PFSK-1 (cell line): ENCODE data around the gene DNAH8.

Experiments
- POLR2AphosphoS5 ChIP-seq: IDR thresholded peaks from 2 replicates; pipeline ENCODE4 v1.6.1; 2012; ENCODE audit warnings: low read depth, mild to moderate bottlenecking, control low read depth, low read length, moderate library complexity
- SIN3A ChIP-seq: IDR thresholded peaks from 2 replicates; pipeline ENCODE4 v1.6.1; 2012; ENCODE audit warnings: mild to moderate bottlenecking, low read length, moderate library complexity, borderline replicate concordance; ENCODE audit not compliant: insufficient read depth
- TAF1 ChIP-seq: IDR thresholded peaks from 2 replicates; pipeline ENCODE4 v1.6.1; 2012; ENCODE audit warnings: low read length, control low read depth, borderline replicate concordance; ENCODE audit not compliant: insufficient read depth
- TF ChIP-seq, protein P1 (sequence below), 2 experiments: IDR thresholded peaks; 2 replicates each; pipeline versions ENCODE4 v1.6.1 to v1.8.0; 2011 to 2012; ENCODE audit warnings: low read depth in 2 of 2, low read length in 2 of 2, control low read depth in 1 of 2, inconsistent platforms in 1 of 2, mild to moderate bottlenecking in 1 of 2, moderate library complexity in 1 of 2; ENCODE audit not compliant: insufficient read depth in 1 of 2

DNA sequence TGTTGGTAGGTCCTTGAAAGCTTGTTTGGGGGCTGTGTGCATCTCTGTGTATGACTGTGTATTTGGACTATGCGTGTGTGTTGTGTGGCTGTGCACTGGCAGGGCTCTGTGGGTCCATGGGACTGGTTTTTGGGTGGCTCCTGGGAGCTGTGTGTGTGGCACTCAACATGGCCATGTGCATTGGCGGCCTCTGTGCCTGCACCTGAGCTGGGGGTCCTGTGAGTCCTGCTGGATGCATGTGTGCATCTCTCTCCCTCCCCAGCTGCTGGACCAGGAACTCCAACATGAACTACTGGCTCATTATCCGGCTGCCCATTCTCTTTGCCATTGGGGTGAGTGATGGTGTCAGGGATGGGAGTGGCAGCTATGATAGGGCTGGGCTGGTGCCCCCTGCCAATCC lies 363.6 kb downstream of the DNAH8 start:
- TF ChIP-seq TAF1: no peak
- no peak for TF ChIP-seq SIN3A
- TF ChIP-seq, protein P1, sequence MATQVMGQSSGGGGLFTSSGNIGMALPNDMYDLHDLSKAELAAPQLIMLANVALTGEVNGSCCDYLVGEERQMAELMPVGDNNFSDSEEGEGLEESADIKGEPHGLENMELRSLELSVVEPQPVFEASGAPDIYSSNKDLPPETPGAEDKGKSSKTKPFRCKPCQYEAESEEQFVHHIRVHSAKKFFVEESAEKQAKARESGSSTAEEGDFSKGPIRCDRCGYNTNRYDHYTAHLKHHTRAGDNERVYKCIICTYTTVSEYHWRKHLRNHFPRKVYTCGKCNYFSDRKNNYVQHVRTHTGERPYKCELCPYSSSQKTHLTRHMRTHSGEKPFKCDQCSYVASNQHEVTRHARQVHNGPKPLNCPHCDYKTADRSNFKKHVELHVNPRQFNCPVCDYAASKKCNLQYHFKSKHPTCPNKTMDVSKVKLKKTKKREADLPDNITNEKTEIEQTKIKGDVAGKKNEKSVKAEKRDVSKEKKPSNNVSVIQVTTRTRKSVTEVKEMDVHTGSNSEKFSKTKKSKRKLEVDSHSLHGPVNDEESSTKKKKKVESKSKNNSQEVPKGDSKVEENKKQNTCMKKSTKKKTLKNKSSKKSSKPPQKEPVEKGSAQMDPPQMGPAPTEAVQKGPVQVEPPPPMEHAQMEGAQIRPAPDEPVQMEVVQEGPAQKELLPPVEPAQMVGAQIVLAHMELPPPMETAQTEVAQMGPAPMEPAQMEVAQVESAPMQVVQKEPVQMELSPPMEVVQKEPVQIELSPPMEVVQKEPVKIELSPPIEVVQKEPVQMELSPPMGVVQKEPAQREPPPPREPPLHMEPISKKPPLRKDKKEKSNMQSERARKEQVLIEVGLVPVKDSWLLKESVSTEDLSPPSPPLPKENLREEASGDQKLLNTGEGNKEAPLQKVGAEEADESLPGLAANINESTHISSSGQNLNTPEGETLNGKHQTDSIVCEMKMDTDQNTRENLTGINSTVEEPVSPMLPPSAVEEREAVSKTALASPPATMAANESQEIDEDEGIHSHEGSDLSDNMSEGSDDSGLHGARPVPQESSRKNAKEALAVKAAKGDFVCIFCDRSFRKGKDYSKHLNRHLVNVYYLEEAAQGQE (IDR thresholded peaks at IDR 0.05; ENCODE audit: insufficient read depth in 1 of 2, low read depth in 2 of 2, low read length in 2 of 2): no peak
- TF ChIP-seq POLR2AphosphoS5: no peak
